Smooth muscle cell of the umbilical artery (primary cell): ENCODE data around the gene BCL2L12. TPM values are rescaled to one million over a fixed set of nuclear protein-coding genes. Genes with fewer than 3 reads are reported as not detected.

Experiments
- total RNA-seq: library from RNA; depleted of rRNA; stranded (reverse); fragments of >200 nt; gene quantifications from 2 replicates; pipeline ENCODE4 v1.2.3, GENCODE V29; 2014

BCL2L12 gene, protein sequence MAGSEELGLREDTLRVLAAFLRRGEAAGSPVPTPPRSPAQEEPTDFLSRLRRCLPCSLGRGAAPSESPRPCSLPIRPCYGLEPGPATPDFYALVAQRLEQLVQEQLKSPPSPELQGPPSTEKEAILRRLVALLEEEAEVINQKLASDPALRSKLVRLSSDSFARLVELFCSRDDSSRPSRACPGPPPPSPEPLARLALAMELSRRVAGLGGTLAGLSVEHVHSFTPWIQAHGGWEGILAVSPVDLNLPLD
- 1.5 and 2.4 TPM in 2 replicates for total RNA-seq

DNA sequence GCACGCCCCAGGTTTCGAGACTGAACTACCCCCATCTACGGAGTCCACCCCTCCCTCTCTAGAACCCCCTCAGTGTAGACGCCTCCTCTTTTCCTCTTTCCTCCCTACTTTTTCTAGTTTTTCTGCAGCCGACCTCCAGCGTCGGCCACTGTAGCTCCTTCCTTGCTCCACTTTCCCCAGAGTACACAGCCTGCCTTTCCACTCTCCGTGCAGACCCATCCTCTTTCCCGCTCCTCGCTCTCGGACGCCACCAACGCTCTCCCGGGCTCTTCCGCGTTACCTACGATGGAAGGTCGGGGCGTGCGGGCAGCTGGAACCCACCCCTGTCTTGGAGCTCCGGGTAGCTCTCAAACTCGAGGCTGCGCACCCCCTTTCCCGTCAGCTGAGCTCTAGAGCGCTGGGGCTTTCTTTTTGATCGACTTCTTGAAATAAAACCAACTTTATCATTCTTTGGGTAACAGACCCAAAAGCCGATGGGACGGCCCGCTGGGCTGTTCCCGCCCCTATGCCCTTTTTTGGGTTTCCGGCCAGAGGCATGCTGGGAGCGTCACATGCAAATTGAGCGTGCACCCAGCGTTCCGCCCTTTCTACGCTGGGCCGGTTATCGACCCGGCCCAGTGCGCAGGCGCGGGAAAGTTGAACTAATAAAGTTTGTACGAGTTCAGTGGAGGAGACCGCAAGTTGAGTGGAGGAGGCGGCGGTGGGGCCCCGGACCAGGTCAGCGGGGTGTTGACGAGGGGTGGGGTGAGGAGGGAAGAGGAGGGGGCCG is at the start of gene BCL2L12, which contains the start of gene IRF3:
TSS of gene BCL2L12 (plus strand) at position 583 of the 769 bp plus-strand sequence. CDS start 760 bp downstream, outside the sequence.
TSS of gene IRF3 (minus strand) at position 507 of the 769 bp plus-strand sequence. CDS start 1,019 bp downstream, outside the sequence.

GRCh38 chr19:49640113-49640898 is 25.4 kb upstream of the BCL2L12 start, which contains the start of gene RRAS:
Gene RRAS, minus strand, starts transcription at chr19:49640143. Its CDS starts 45 bp downstream, at chr19:49640098.

DNA sequence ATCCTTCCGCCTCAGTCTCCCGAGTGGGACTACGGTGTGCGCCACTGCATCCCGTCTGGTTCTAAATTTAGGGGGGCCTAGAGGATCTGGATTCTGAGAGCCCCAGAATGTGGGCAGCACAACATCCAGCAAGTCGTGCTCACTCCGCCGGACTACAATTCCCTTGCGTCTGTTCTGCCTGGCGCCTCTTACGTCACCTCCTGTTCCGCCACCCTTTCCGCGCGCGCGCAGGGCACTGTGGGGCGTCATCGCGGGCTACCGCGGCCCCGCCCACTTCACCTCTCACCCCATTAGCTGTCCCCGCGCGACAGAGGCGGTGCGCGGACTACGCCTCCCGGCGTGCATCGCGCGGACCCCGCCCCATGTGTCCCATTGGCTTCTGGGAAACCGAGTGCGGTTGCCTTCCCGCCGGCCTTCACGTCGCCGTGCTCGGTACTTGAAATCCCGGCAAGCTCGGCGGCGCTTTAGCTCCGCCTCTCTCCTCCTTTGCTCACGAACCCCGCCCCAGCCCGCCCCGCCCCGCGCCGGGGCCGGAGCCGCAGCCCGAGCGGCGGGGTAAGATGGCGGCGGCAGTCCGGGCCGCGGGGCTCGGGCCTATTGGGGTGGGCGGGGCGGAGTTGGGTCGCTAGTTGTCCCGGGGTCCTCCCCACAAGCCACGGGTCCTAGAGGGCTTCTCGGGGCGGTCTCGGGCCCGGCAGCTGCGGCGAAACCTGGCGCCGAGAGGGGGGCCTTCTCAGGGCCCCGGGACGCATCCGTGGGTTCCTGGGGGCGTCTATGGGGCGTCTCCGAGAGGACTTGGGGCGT is 23.8 kb upstream of the BCL2L12 start, which contains the start of gene SCAF1:
TSS of gene SCAF1 (plus strand) at position 522 of the 804 bp plus-strand sequence. CDS start 2,818 bp downstream, outside the sequence.

DNA sequence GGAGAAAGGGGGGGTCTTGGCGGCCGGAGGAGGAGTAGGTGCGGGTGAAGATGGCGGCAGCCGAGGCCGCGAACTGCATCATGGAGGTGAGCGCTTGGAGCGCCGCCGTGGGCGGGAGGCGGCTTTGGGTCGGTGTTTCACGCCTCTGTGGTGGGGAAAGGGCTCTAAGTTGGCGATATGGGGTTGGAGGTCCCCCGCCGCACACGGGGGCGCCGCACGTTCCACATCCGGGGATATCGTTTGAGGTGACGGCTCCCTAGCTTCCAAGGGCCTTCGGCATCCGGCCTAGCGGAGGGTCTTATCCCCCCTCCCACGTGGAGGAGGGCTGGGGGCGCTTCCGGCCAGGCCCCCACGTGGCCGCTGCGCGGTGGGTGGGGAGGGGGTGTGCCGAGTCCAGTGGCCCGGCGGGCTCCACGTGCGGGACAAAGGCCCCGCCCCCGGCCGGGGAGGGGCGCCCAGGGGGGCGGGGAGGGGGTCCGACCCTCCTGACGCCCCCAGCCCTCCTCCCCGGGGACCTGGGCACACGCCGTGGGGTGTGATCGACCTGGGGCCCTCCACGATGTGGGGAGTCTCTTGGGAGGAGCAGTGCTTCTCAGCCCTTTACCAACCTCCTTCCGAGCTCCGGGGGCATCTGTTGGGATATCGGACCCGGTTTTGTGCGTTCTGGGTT is 11.6 kb downstream of the BCL2L12 start, which contains the start of gene PRMT1:
TSS of gene PRMT1 (plus strand) at position 41 of the 670 bp plus-strand sequence. CDS start at position 51, 10 bp downstream.

DNA sequence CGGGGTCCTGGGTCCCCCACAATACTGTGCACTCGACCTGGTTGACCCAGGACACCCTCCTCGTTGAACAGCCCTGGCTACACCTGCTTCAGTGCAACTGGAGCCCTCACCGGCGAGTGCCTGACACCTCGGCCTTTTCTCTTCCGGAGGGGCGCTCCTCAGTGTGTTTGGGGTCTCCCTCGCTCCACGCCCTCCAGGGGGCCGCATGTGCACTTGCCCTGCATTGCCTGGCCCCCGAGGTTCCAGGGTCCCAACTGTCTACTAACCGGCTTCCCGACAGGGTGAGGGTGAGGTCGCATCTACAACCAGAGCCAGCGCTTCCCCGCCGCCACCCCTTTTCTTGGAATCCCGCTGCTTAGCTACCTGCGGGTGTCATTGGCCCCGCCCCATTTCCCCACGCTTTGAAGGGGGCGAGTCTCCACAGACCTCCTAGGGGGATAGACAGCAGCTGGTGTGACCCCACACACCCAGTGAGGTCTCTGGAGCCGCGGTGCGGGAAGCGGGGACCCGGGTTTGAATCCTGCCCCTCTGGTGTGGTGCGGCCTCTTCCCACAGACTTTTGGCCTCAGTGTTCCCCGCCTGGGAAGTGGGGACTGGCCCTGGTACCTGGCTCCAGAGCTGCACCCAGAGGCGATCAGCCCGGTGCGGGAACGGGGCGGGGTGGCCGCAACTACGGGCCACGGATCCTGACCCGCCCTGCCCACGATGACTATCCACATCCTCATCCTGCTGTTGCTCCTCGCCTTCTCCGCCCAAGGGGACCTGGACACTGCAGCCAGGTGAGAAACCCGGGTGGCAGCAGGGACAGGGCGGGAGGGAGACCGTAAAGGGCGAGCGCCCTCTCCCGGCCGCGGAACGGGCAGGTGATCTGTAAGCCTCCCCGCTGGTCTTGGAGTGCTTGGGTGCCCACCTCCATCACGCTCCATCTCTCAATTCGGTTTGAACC is 23.7 kb downstream of the BCL2L12 start, which contains the start of gene ADM5:
TSS of gene ADM5 (plus strand) at position 462 of the 946 bp plus-strand sequence. CDS start at position 706, 244 bp downstream.

GRCh38 chr19:49690656-49691242 is 25.0 kb downstream of the BCL2L12 start, which contains the start of gene CPT1C:
Gene CPT1C, plus strand, starts transcription at chr19:49691116. Its CDS starts 1,137 bp downstream, at chr19:49692253.

Other genes with a start within 250 kb of the BCL2L12 start
- gene PTH2, start 242.5 kb upstream of the BCL2L12 start, total RNA-seq: not detected in 2 replicates
- gene GFY, start 240.5 kb upstream of the BCL2L12 start, total RNA-seq: not detected in 2 replicates
- not detected in 2 replicates for gene SLC17A7, start 224.4 kb upstream of the BCL2L12 start, total RNA-seq
- gene PIH1D1, start 214.1 kb upstream of the BCL2L12 start, total RNA-seq: 73.1 and 108 TPM in 2 replicates
- gene ALDH16A1, start 212.7 kb upstream of the BCL2L12 start, total RNA-seq: 11.9 and 13.5 TPM in 2 replicates
- gene FLT3LG, start 191.7 kb upstream of the BCL2L12 start, total RNA-seq: 1.2 and 2.1 TPM in 2 replicates
- gene RPL13A, start 178.3 kb upstream of the BCL2L12 start, total RNA-seq: 1,158 and 2,408 TPM in 2 replicates
- 1,449 and 3,403 TPM in 2 replicates for gene RPS11, start 169.5 kb upstream of the BCL2L12 start, total RNA-seq
- 33.5 and 71.9 TPM in 2 replicates for gene FCGRT, start 153.3 kb upstream of the BCL2L12 start, total RNA-seq
- 388 and 521 TPM in 2 replicates for gene RCN3, start 137.9 kb upstream of the BCL2L12 start, total RNA-seq
- 28.3 and 49.6 TPM in 2 replicates for gene NOSIP, start 85.4 kb upstream of the BCL2L12 start, total RNA-seq
- gene PRRG2, start 84.6 kb upstream of the BCL2L12 start, total RNA-seq: 0.23 and 0.89 TPM in 2 replicates
- 2.7 and 5.2 TPM in 2 replicates for gene PRR12, start 74.8 kb upstream of the BCL2L12 start, total RNA-seq
- 45.1 and 75.3 TPM in 2 replicates for gene RRAS, start 25.8 kb upstream of the BCL2L12 start, total RNA-seq
- 18.4 and 40.9 TPM in 2 replicates for gene SCAF1, start 23.7 kb upstream of the BCL2L12 start, total RNA-seq
- 33.0 and 64.1 TPM in 2 replicates for gene IRF3, start 76 bp upstream of the BCL2L12 start, total RNA-seq
- gene PRMT1, start 11.3 kb downstream of the BCL2L12 start, total RNA-seq: 303 and 388 TPM in 2 replicates
- gene ADM5, start 23.7 kb downstream of the BCL2L12 start, total RNA-seq: 0.51 and 0.59 TPM in 2 replicates
- 18.4 and 18.7 TPM in 2 replicates for gene CPT1C, start 25.2 kb downstream of the BCL2L12 start, total RNA-seq
- gene TSKS, start 97.4 kb downstream of the BCL2L12 start, total RNA-seq: 0.28 TPM in 1 of 2 replicates, not detected in the other
- gene AP2A1, start 101.1 kb downstream of the BCL2L12 start, total RNA-seq: 63.0 and 125 TPM in 2 replicates
- 10.4 and 16.1 TPM in 2 replicates for gene FUZ, start 147.4 kb downstream of the BCL2L12 start, total RNA-seq
- 28.9 and 32.4 TPM in 2 replicates for gene MED25, start 152.4 kb downstream of the BCL2L12 start, total RNA-seq
- gene PTOV1, start 185.2 kb downstream of the BCL2L12 start, total RNA-seq: 58.5 and 74.6 TPM in 2 replicates
- 40.2 and 40.4 TPM in 2 replicates for gene PNKP, start 201.6 kb downstream of the BCL2L12 start, total RNA-seq
- gene AKT1S1, start 211.4 kb downstream of the BCL2L12 start, total RNA-seq: 9.8 and 13.5 TPM in 2 replicates
- 10.1 and 16.1 TPM in 2 replicates for gene TBC1D17, start 211.8 kb downstream of the BCL2L12 start, total RNA-seq
- 2.1 TPM in 2 replicates for gene IL4I1, start 231.0 kb downstream of the BCL2L12 start, total RNA-seq